HG02981 (cell line): ENCODE measurements around the gene C1QTNF8.

Experiments
- ATAC-seq: cut with Tn5 transposase; IDR thresholded peaks from one replicate; pipeline ENCODE4 v1.9.1; 2021; ENCODE audit warnings: mild to moderate bottlenecking, moderate library complexity; ENCODE audit not compliant: unreplicated experiment

C1QTNF8 gene

DNA sequence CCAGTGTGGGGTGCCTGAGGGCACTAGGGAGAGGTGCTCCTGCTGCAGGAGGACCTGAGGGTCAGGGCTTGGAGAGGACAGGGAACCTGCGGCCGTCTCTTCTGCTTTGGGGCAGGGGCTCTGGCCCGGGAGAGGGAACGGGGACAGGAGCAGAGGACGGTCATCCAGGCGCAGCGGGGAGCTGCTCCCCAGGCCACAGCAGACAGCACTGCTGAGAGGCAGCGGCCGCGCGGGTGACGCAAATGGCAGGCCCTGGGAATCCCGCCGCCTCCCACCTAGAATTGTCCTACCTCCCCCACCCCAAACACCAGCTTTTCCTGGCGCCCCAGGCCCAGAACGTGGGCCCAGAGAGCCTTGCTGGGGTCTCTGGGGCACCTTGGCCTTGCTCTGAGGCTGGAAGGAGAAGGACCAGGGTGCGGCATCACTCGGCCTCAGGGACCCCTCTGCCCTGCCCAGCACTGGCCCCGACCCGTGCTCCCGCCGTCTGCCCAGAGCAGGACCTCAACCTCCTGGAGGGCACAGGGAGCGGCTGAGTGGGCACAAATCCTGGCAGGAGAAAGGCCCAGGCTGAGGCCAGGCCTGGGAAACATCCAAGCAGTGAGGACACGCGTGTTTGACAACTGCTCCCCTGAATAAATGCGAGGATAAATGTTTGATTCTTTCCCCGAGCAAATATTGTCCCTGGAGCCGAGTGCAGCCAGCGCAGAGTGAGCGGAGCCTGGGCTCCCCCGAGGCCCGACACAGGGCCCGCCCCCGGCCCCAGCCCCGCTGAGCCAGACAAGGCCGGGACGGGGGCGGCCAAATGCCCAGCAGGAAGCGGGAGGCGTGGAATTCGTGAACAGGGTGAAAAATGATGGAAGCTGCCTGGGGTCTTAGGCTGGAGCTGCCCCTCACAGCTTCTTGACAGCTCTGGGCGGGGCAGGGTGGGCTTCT, 15.0 kb downstream of the C1QTNF8 start:
- no peak for ATAC-seq

DNA sequence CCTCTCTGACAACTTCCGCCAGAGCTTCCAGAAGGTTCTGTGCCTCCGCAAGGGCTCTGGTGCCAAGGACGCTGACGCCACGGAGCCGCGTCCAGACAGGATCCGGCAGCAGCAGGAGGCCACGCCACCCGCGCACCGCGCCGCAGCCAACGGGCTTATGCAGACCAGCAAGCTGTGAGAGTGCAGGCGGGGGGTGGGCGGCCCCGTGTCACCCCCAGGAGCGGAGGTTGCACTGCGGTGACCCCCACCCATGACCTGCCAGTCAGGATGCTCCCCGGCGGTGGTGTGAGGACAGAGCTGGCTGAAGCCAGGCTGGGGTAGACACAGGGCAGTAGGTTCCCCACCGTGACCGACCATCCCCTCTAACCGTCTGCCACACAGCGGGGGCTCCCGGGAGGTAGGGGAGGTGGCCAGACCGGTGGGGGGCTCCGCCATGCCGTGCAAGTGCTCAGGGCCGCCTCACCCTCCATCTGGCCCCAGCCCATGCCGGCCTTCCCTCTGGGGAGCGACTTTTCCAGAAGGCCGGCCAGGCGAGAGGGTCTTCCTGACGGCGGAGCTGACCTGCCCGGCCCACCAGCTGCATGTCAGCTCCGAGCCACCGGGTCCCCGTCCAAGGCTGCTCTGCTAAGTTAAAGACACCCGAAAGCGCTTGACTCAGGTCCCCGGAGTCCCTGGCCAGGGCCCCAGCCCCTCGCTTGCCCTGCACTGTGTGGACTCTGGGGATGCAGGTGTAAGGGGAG, 16.1 kb downstream of the C1QTNF8 start:
- ATAC-seq = no peak

DNA sequence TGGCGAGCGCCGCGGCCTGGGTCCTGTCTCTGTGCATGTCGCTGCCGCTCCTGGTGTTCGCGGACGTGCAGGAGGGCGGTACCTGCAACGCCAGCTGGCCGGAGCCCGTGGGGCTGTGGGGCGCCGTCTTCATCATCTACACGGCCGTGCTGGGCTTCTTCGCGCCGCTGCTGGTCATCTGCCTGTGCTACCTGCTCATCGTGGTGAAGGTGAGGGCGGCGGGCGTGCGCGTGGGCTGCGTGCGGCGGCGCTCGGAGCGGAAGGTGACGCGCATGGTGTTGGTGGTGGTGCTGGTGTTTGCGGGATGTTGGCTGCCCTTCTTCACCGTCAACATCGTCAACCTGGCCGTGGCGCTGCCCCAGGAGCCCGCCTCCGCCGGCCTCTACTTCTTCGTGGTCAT, 16.7 kb downstream of the C1QTNF8 start:
- no peak for ATAC-seq

DNA sequence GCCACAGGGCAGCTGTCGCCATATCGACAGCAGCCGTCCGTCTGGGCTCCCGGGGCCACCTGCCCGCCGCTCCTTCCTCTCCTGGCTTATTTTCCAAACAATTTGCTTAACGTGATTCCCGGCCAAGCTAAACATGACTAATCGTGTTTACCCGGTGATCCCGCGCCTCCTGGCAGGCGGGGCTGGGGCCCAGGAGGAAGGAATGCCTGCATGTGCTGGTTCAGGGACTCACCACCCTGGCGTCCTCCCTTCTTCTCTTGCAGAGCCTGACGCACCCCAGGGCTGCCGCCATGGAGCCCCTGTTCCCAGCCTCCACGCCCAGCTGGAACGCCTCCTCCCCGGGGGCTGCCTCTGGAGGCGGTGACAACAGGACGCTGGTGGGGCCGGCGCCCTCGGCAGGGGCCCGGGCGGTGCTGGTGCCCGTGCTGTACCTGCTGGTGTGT, 17.4 kb downstream of the C1QTNF8 start:
- ATAC-seq = no peak

DNA sequence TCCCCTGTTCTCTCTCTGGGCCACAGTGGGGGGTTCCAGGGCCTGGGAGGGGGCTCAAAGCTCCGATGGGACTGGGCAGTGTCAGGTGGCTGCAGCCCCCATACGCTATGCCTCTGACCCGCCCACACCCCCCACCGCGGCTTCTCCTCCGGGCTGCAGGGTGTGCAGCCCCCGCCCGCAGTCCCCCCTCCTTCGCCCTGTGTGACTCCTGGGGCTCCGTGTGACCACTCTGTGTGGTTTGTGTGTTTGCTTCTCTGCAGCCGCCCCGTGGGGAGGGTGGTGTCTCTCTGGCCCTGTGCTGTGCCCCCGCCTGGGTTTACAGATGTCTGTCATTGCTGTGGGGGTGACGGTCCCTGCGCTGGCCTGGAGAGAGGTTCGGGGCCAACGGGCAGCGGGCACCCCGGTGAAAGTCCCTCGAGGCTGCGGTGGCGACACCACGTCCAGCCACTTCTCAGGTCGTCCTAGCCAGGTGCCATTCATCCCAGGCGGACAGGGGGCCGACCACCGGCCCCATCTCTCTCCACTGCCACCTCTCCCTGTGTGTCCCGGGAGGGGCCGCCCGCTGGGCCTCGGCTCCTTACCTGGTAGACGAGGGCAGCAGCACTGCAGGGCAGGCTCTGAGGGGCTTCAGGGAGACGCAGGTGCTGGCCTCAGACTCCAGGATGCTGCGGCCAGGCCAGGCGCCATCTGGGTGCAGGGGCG, 18.0 kb downstream of the C1QTNF8 start:
- ATAC-seq = no peak

DNA sequence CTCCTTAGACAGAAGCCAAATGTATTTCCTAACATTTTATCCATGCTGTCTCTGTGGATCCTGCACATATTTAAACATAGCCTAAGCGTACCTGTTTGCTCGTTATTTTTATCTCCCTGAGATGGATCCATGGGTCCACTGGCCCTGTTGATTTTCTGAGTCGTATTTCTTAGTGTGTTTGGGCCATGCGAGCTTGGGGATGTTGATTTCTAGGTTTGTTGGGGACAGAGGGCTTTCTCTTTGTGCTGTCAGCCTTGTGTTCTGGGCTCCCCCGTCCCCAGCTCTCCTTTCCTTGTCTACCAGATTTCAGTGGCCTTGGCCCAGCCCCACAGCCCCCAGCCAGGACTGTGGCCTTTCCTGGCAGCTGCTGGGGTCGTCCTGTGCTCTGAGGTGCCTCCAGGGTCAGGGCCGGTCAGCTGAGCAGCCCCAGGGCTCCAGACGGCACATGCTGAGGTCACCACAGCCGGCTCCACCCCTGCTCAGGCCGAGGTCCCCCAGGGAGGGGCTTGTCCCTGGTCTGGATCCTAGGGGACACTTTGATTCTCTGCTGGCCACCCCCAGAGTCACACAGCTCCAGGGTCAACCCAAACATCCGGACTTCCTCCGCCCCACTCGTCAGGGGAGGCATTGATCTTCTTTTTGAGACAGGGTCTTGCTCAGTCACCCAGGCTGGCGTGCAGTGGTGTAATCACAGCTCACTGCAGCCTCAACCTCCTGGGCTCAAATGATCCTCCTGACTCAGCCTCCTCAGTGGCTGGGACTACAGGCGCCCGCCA, 19.1 kb downstream of the C1QTNF8 start:
- no peak for ATAC-seq

DNA sequence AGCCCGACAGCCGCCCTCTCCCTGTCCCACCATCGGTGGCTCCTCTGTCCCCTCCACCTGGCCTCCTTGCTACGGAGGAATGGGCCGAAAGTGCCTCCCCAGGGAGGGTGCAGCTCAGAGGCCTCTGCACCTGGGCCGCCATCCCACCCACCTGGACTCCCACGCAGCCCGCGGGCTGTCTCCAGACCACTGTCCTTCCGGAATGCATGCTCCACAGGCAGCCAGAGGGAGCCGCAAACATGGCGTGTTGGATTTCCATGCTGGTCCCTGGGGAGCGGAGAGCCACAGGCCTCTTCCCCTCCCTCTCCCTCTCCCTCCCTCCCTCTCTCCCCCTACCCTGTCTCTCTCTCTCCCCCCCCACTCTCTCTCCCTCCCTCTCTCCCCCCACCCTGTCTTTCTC, 20.5 kb downstream of the C1QTNF8 start:
- no peak for ATAC-seq

DNA sequence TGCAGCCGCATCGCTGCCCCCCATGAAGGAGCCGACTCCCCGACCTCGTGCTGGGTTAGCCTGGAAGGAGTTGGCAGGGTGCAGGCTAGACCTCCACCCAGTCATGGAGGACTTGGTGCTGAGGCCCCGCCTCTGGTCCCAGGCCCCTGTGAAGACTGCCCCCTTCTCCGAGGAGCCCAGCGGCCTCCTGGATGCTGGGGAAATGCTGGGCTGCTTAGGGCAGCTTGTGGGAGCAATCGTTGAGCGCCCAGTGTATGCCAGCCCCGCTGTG, 21.7 kb downstream of the C1QTNF8 start:
- no peak for ATAC-seq

DNA sequence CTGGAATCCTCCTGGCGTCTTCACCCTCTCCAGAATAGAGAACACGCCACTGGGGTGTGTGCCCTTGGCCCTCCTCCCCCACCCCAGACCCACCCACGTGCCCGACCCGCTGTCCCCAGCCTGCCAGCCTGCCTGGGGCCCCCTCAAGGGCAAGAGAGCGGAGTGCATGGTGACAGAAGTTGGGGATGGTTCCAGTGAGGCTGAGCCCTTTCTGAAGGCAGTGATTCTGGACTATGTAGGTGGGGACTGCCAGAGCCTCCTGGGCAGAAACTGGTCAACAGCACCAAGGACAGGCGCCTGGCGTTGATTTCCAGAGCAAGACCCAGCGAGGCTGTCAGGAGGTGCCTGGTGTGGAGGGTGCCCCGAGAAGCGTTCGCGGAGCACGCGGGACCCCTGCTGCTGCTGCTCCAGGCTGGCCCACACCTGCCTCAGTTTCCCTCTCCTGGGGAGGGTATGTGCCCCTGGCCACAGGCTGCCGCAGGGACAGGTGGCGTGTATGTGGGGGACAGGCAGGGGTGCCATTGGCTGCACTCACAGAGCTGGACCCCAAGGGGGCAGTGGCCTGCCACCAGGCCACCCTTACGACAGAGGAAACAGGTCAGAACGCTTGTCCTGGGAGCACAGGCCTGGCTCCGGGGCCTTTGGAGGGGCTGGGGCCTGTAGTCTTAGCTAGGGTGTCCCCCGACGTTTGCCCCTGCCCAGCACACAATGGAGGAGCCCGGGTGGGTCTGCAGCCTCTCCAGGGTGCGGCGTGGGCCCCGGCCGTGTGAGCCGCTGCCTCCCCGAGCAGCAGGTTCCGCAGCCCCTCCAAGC, 22.3 kb downstream of the C1QTNF8 start:
- ATAC-seq = no peak

DNA sequence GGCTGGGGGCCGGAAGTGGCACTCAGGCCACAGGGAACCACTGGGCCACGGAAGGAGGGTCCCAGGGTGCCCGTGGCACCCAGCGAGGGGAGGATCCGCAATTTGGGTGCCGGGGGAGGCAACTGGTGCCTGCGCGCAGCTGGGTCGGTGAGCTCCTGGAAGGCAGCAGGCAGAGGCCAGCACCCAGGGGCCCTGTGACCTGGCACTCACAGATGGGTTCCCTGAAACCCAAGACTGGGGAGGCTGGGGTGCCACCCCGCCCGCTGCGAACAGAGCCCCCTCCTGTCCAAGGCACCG, 22.8 kb downstream of the C1QTNF8 start:
- no peak for ATAC-seq

DNA sequence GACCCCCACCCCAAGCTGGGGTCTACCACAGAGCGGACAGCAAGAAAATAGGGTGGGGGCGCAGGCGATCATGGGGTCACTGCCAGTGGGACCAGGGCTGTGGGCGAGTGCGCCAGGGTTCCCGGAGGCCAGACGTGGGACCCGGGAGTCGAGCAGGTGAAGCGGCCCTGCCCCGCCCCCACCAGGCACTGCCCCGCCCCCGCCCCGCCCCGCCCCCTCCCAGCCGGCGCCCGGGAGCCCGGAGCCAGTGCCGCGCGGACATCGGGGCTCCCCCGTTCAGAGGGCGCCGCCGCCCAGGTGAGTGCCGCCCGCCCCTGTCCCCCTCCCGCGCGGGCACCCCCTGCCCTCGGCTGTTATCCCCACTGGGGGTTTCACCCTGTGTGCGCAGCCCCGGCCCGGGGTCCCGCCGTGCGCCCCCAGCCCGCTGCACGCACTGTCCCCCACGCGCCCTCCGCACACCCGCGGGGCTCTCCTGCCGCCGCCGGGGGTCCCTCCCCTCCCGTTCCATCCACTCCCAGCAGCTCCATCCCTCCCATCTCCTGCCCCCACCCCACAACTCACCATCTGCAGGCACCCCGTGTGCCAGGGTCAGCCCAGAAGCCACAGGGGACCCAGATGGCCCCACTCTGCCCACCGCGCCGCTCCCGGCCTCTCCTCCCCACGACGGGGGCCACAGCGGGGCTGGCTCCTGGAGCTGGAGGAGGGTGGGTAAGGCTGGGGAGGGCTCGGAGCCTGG, 23.4 kb downstream of the C1QTNF8 start, which contains the start of gene SSTR5:
TSS of gene SSTR5 (plus strand) at position 222 of the 736 bp plus-strand sequence. CDS start 6,122 bp downstream, outside the sequence.
- ATAC-seq = no peak

DNA sequence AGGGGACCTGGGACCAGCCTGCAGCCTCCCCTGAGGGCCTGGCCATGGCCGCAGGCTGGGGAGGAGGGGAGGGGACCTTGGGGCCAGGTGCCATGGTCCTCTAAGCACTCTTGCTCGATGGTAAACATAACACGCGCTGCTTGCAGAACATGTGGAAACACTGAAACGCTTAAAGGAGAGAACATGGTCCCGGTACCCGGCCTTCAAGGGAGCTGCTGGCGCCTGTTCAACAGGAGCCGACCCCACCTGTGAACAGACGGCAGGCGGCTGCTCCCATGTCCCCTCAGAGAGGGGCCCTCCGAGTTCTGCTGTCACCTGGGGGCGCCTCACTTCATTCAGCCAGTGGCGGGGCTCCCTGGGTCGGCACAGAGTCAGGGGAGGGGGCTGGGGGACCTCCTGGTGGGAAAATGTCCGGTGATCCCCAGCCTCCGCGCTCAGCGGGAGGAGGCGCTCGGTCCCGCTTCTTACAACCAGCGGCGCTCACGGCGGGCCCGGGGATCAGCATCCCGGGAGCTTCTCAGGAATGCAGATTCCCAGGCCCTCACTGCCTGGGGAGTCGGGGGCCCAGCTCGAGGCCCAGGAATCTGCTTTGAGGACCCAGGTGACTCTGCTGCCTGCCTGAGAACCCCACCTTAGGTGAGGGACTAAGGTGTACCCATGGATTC, 24.4 kb downstream of the C1QTNF8 start:
- ATAC-seq = no peak

DNA sequence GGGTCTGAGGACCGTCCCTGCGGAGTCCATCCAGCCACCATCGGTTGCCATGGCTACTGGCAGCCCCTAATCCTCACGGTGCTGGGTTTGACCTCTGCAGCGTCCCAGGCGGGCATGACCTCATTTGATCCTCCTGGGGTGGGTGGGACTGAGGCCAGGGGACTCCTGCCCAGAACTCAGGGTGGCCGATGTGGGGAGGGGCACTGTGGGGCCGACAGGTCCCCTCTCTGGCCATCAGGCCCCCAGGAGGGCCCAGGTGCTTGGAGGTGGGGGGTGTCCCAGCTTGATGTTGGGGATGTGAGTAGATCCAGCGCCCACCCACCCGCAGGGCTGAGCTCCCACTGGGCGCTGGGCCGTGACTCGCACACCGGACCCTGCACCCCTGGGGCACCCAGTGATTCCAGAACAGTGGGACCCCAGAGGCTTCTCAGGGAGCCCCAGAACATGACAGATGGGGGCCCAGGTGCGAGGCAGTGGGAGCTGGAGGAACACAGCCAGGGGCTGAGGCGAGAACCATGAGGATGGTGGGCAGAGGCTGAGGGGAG, 25.1 kb downstream of the C1QTNF8 start:
- no peak for ATAC-seq

DNA sequence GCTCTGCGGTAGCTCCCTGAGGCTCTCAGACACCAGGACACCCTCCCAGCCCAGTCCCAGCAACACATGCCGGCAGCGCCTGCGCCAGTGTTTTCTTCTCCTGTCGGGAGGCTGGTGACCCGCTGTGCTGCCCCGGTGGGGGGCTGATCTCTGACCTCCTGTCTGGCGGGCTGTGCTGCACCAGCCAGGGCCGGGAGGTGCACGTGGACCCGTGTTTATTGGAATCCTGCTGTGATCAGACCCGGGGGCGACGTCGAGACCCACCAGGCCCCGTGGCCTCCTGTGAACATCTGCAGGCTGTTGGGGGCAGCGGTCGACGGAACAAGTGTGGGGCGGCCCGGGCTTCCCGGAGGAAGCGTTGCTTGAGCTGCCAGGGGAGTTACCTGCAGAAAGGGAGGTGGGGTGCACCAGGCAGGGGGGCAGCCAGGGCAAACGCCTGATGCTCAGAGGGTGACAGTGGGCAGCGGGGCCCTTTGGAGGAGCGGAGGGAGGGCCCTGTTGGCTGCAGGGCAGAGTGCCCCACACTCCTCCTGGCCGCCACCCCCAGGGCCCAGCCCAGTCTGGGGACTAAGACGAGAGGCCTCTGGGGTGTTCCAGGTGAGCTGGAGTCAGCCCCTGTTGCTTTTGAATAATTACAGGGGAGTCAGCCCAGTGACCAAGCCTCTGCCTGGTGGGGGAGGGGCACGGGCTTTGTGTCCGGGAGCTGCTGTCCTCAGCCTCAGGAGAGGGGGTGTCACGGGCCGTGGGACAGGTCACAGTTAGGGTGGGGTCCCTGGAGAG, 25.8 kb downstream of the C1QTNF8 start:
- ATAC-seq = no peak

DNA sequence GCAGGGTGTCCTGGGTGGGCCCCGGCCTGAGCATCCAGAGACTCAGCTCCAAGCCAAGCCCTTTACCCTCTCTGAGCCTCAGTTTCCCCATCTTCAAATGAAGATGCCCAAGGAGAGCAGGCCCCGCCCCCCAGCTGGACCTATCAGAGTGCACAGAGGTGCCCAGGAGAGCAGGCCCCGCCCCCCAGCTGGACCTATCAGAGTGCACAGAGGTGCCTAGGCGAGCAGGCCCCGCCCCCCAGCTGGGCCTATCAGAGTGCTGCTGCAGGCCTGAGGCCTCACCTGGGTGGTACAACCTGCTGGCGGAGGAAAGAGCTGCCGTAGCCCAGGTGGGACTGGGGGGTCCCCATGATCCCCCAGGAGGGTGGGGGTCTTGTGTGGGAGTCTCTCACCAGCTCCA, 26.9 kb downstream of the C1QTNF8 start:
- ATAC-seq = no peak

DNA sequence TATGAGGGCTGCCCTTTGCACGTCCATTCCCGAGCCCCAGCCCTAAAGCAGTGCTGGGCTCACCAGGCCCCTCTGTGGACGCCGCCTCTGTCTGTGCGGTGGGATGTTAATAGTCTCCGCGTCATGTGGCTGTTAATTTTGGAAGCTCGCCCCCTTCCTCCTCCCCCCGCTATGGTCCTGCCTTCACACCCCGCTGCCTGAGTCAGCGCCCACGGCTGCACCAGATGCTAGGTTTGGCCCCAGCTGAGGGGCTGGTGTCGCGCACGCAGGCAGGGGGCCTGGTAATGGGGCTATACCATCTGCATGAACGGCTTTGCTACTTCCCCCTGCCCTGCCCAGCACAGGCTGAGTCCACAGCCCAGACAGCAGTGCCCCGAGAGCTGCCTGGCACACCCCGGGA, 27.6 kb downstream of the C1QTNF8 start:
- ATAC-seq = no peak

DNA sequence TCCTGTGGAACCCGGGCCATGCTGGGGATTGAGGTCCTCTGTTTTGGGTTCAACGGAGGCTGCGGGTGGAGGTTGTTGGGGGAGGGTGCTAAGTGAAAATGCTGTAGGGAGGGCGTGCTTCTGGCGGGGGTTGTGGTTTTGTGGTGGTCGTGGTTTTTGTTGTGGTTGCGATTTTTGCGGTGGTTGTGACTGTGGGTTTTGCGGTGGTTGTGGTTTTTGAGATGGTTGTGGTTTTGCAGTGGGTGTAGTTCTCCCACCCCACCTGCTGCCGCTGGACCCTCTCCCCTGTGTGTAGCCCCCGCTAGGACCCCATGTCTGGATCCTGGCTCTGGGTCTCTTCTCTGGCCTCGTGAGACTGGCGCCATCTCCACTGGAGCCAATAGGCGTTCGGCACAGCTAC, 28.4 kb downstream of the C1QTNF8 start:
- no peak for ATAC-seq

DNA sequence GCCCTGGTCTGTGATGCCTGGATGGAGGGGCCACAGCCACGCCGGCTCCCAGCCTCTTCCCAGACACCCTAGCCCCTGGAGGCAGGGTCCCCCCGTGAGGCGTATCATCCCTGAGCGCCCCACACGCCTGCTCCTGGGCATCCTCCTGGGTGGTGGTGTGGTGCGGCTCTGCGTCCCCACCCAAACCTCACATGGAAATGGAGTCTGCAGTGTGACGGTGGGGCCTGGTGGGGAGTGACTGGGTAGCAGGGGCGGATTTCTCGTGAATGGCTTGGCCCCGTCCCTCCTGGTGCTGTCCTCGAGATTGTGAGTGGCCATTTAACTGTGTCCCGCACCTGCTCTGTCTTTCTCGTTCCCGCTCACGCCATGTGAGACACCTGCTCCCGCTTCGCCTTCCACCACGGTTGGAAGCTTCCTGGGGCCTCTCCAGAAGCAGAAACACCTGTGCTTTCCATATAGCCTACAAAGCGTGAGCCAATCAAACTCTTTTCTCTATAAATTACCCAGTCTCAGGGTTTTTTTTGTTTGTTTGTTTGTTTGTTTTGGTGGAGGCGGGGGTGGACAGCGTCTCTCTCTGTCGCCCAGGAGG, 29.4 kb downstream of the C1QTNF8 start:
- no peak for ATAC-seq
